Measurements from ENCODE around the gene KCNA3.

Gene KCNA3

DNA sequence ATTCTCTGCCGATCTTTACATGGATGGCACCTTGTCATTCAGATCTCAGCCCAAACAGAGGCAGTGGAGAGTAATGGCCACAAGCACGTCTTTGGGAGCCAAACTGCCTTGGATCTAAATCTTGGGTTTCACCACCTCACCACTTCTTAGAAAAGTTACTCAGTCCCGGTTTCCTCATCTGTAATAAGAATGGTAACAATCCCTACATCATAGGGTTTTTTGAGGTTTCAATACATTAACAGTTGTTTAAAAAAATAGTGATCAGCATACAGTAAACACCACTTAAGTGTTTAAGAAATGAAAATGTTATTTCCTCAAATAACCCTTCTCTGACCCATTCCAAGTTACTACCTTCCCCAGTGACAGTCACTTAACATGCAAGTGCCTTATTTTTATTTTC, 38.5 kb upstream of the KCNA3 start:
- Mint-ChIP-seq H3K27ac (no peak overlapping the region), H3K36me3 (ENCODE audit: low read depth) (no peaks in the 10 kb centered on the region), H3K27me3 (ENCODE audit: low read depth, poor library complexity) (peaks cover 5% of the 10 kb centered on the region), H3K4me3 (no peak overlapping the region), H3K9me3 (no peaks in the 10 kb centered on the region), H3K4me1 (no peaks in the 10 kb centered on the region)
- TF ChIP-seq, protein P1, sequence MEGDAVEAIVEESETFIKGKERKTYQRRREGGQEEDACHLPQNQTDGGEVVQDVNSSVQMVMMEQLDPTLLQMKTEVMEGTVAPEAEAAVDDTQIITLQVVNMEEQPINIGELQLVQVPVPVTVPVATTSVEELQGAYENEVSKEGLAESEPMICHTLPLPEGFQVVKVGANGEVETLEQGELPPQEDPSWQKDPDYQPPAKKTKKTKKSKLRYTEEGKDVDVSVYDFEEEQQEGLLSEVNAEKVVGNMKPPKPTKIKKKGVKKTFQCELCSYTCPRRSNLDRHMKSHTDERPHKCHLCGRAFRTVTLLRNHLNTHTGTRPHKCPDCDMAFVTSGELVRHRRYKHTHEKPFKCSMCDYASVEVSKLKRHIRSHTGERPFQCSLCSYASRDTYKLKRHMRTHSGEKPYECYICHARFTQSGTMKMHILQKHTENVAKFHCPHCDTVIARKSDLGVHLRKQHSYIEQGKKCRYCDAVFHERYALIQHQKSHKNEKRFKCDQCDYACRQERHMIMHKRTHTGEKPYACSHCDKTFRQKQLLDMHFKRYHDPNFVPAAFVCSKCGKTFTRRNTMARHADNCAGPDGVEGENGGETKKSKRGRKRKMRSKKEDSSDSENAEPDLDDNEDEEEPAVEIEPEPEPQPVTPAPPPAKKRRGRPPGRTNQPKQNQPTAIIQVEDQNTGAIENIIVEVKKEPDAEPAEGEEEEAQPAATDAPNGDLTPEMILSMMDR (IDR thresholded peaks at IDR 0.05): no peak
- no peak for DNase-seq

DNA sequence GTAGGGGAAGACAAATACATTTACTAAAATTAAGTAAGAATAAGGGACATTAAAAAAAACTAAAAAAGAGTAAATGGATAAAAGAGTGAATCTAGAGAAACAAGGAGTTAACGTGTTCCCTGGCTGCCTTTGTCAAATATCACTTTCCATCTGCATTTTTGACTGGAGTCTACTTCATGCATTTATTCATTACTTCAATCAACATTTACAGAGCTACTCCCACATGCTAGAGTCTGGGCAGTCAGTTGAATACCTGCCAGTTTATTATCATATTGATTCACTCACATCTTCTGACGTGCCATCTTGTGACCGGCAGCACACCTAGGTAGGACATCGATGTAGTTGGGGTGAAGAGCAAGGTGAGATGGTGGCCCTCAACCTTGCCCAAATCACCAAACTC, 35.6 kb upstream of the KCNA3 start:
- TF ChIP-seq, protein P1 (IDR thresholded peaks at IDR 0.05): no peak
- no peaks in the 10 kb centered on the region for H3K36me3 Mint-ChIP-seq (ENCODE audit: low read depth)
- no peaks in the 10 kb centered on the region for H3K9me3 Mint-ChIP-seq
- peaks cover 15% of the 10 kb centered on the region for H3K27me3 Mint-ChIP-seq (ENCODE audit: low read depth, poor library complexity)
- H3K4me3 Mint-ChIP-seq: no peak overlapping the region
- DNase-seq: no peak
- H3K27ac Mint-ChIP-seq: no peak overlapping the region
- no peaks in the 10 kb centered on the region for H3K4me1 Mint-ChIP-seq

DNA sequence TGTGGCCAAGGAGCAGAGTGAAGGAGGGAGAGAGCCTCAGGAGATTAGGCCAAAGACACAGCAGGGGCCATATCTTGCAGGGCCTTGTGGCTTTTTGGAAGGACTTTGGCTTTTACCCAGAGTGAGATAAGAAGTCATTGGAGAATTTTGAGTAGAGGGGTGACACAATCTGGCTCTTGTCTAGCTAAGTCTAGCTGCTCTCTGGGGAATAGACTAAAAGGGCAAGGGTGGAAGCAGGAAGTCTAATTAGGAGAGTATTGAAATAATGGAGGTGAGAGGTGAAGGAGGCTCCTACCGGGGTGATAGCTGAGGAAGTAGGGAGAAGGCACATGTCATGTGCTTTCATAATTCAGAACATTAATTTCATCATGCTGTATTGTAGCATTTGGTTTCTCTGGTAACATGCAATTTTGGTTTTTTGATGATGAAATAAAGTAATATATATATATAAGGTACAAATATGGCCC, 34.3 kb upstream of the KCNA3 start:
- H3K36me3 Mint-ChIP-seq (ENCODE audit: low read depth): no peaks in the 10 kb centered on the region
- DNase-seq: no peak
- H3K4me1 Mint-ChIP-seq: no peaks in the 10 kb centered on the region
- H3K4me3 Mint-ChIP-seq: no peak overlapping the region
- TF ChIP-seq, protein P1 (IDR thresholded peaks at IDR 0.05): no peak
- H3K27ac Mint-ChIP-seq: no peak overlapping the region
- H3K9me3 Mint-ChIP-seq: no peaks in the 10 kb centered on the region
- H3K27me3 Mint-ChIP-seq (ENCODE audit: low read depth, poor library complexity): peaks cover 18% of the 10 kb centered on the region

DNA sequence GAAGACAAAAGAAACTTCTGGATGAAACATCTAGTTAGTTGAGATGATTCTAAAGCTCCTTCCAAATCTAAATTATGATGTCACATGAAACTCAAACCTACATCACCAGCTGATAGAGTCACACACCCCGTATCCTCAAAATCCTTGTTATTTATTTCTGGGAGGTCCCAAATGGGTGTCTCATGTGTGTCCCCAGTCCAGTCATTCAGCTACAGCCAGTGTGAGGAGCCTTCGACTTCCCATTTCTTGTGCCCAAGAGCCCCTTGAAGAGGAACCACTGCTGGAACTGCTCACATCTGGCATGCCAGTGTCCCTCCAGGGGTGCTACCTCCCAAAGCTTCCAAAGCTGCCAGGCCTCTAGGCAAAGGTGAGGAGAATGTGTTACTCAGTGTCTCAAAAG, 32.5 kb upstream of the KCNA3 start:
- no peaks in the 10 kb centered on the region for H3K9me3 Mint-ChIP-seq
- H3K36me3 Mint-ChIP-seq (ENCODE audit: low read depth): no peaks in the 10 kb centered on the region
- H3K27ac Mint-ChIP-seq: no peak overlapping the region
- TF ChIP-seq, protein P1 (IDR thresholded peaks at IDR 0.05): no peak
- H3K4me3 Mint-ChIP-seq: no peak overlapping the region
- H3K27me3 Mint-ChIP-seq (ENCODE audit: low read depth, poor library complexity): peaks cover 16% of the 10 kb centered on the region
- H3K4me1 Mint-ChIP-seq: no peaks in the 10 kb centered on the region
- DNase-seq: no peak

DNA sequence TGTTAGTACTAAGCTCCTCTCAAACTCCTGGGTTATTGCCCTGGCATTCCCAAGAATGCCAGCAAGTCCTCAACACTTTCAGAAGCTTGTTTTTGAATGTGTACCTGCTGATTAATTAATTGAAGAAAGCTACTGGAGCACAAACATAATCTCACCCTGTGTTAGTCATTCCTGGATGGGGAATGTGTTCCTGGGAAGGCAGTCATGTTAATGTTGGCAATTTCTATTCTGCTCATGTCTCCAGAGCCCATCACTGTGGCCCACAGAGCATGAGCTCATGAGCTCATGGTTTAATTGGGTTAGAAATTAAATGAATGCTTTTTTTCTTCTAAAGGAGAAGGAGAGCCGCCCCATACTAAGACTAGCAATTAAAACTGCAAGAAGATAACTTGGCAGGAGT, 31.9 kb upstream of the KCNA3 start:
- no peak overlapping the region for H3K4me3 Mint-ChIP-seq
- H3K4me1 Mint-ChIP-seq: no peaks in the 10 kb centered on the region
- H3K27me3 Mint-ChIP-seq (ENCODE audit: low read depth, poor library complexity): peaks cover 16% of the 10 kb centered on the region
- TF ChIP-seq, protein P1 (IDR thresholded peaks at IDR 0.05): no peak
- H3K36me3 Mint-ChIP-seq (ENCODE audit: low read depth): no peaks in the 10 kb centered on the region
- H3K9me3 Mint-ChIP-seq: no peaks in the 10 kb centered on the region
- no peak for DNase-seq
- H3K27ac Mint-ChIP-seq: no peak overlapping the region

DNA sequence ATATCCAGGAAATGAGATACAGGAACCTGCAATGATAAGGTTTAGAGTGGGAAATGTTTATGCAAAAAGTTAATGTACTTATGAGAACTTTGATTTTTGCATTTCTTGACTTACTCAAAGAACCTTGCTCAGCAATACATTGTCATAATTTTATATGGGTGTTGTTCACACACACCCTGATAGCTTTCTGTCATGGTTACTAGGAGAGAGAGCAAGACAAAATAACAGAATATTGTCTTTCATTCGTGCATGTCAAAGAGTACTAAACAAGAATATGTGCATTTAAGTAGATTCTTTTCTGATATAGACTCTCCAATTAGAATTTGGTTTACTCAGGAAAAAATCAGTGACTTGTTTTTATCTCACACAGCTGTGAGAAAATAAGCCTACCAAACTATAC, 27.5 kb upstream of the KCNA3 start:
- Mint-ChIP-seq H3K36me3 (ENCODE audit: low read depth) (no peaks in the 10 kb centered on the region), H3K4me1 (no peaks in the 10 kb centered on the region), H3K4me3 (no peak overlapping the region), H3K27ac (no peak overlapping the region), H3K27me3 (ENCODE audit: low read depth, poor library complexity) (peaks cover 19% of the 10 kb centered on the region), H3K9me3 (no peaks in the 10 kb centered on the region)
- no peak for DNase-seq
- TF ChIP-seq, protein P1 (IDR thresholded peaks at IDR 0.05): no peak
